Ishikawa (cell line): ENCODE measurements around the gene ITGB8.

Experiments used
- CEBPB ChIP-seq: IDR thresholded peaks from 2 replicates; pipeline ENCODE4 v1.6.1; 2012
- CREB1 ChIP-seq: IDR thresholded peaks from 2 replicates; pipeline ENCODE4 v1.6.1; 2012; ENCODE audit warnings: low read depth
- EGR1 ChIP-seq: IDR thresholded peaks from 2 replicates; pipeline ENCODE4 v1.6.1; 2012
- EP300 ChIP-seq: IDR thresholded peaks from 2 replicates; pipeline ENCODE4 v1.6.1; 2012; ENCODE audit warnings: borderline replicate concordance
- FOXM1 ChIP-seq: IDR thresholded peaks from 2 replicates; pipeline ENCODE4 v1.6.1; 2012; ENCODE audit warnings: low read depth, borderline replicate concordance
- MAX ChIP-seq: IDR thresholded peaks from 2 replicates; pipeline ENCODE4 v1.6.1; 2012
- NFIC ChIP-seq: IDR thresholded peaks from 2 replicates; pipeline ENCODE4 v1.6.1; 2012
- RAD21 ChIP-seq: IDR thresholded peaks from 2 replicates; pipeline ENCODE4 v1.6.1; 2012; ENCODE audit warnings: low read depth
- REST ChIP-seq: IDR thresholded peaks from 2 replicates; pipeline ENCODE4 v1.6.1; 2012; ENCODE audit warnings: low read depth, mild to moderate bottlenecking
- TAF1 ChIP-seq: IDR thresholded peaks from 2 replicates; pipeline ENCODE4 v1.6.1; 2012; ENCODE audit warnings: low read depth, mild to moderate bottlenecking
- TCF12 ChIP-seq: IDR thresholded peaks from 2 replicates; pipeline ENCODE4 v1.6.1; 2012; ENCODE audit warnings: low read depth
- TEAD4 ChIP-seq: IDR thresholded peaks from 2 replicates; pipeline ENCODE4 v1.6.1; 2012
- YY1 ChIP-seq: IDR thresholded peaks from 2 replicates; pipeline ENCODE4 v1.6.1; 2012; ENCODE audit warnings: low read depth
- ZBTB7A ChIP-seq: IDR thresholded peaks from 2 replicates; pipeline ENCODE4 v1.6.1; 2012; ENCODE audit warnings: low read depth
- TF ChIP-seq, protein P1 (sequence below): IDR thresholded peaks from 2 replicates; pipeline ENCODE4 v1.6.1; 2012

Gene ITGB8

GRCh38 chr7:20388084-20388483, 57.4 kb downstream of the ITGB8 start:
- no peak for TF ChIP-seq MAX
- no peak for TF ChIP-seq NFIC
- TF ChIP-seq RAD21 = no peak
- no peak for TF ChIP-seq TEAD4
- no peak for TF ChIP-seq CREB1
- TF ChIP-seq TAF1 = no peak
- TF ChIP-seq CEBPB = no peak
- TF ChIP-seq TCF12 = no peak
- TF ChIP-seq EP300 = no peak
- no peak for TF ChIP-seq REST
- TF ChIP-seq EGR1 = no peak
- TF ChIP-seq, protein P1, sequence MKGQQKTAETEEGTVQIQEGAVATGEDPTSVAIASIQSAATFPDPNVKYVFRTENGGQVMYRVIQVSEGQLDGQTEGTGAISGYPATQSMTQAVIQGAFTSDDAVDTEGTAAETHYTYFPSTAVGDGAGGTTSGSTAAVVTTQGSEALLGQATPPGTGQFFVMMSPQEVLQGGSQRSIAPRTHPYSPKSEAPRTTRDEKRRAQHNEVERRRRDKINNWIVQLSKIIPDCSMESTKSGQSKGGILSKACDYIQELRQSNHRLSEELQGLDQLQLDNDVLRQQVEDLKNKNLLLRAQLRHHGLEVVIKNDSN = no peak
- TF ChIP-seq ZBTB7A = no peak
- no peak for TF ChIP-seq FOXM1
- TF ChIP-seq YY1 = no peak

- TF ChIP-seq, protein P1 = no peak
Measured at GRCh38 chr7:20393021-20393610, 62.4 kb downstream of the ITGB8 start.

DNA sequence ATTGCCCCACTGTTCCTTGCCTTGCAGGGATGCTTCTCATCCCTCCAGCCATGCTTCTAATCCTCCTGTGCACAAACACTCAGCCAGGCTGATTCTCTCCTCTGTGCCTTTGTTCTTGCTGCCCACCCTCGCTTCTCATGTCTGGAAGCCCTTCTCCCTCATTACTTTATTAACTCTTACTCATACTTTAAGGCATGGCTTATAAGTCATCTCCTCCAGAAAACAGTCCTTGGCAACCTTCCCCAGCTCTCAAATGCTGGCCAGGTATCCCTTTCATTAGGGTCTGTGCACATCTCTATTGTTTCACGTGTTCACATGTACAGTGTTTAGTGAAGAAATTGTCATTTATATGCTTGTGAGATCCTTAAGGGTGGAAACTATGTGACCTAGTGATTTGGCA, 62.9 kb downstream of the ITGB8 start:
- TF ChIP-seq EP300 = no peak

- TF ChIP-seq TAF1 (no peak), NFIC (no peak), MAX (no peak), ZBTB7A (no peak), EP300 (no peak), EGR1 (no peak), CEBPB (no peak), FOXM1 (no peak), TEAD4 (no peak), YY1 (no peak), RAD21 (no peak), TCF12 (no peak), REST (no peak), CREB1 (no peak)
- TF ChIP-seq, protein P1 = no peak
Measured at GRCh38 chr7:20394284-20394683, 63.6 kb downstream of the ITGB8 start.

- TF ChIP-seq, protein P1 = no peak
- TF ChIP-seq TCF12 (no peak), EP300 (no peak), EGR1 (no peak), TEAD4 (no peak), MAX (no peak)
Measured at GRCh38 chr7:20395104-20395503, 64.4 kb downstream of the ITGB8 start.

- TF ChIP-seq TAF1 (no peak), MAX (no peak), CEBPB (no peak), ZBTB7A (no peak), TEAD4 (no peak), FOXM1 (no peak), NFIC (no peak), RAD21 (no peak), REST (no peak), TCF12 (no peak), EGR1 (no peak)
- TF ChIP-seq, protein P1 = no peak
Measured at GRCh38 chr7:20395511-20395910, 64.8 kb downstream of the ITGB8 start.
